Effector CD4-positive, alpha-beta T cell (primary cell): ENCODE results near the gene SULT1A3.
"Not testable (repeated sequence)": the region's sequence is repeated elsewhere in the genome, so short reads cannot be mapped to it uniquely, and the experiment has no call there.

Experiments used
- DNase-seq: peaks from one replicate; pipeline ENCODE4 v3.0.0-alpha.2; 2020

SULT1A3 gene

GRCh38 chr16:30186782-30187555 lies 12.1 kb upstream of the SULT1A3 start:
- DNase-seq = peak; percentile 89

DNA sequence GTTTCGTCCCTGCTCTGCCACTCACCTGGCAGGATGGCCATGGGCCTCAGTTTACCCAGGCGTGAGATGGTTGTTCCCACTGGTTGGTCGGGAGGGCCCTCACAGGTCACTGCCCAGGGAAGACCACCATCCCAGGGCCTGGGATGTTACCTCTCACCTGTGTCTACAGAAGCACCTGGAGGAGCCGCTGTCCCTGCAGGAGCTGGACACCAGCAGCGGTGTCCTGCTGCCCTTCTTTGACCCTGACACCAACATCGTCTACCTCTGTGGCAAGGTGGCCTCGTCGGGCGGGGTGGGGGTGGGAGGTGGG lies 11.5 kb upstream of the SULT1A3 start:
- no peak for DNase-seq

GRCh38 chr16:30187971-30188561 lies 11.0 kb upstream of the SULT1A3 start:
- no peak for DNase-seq

DNA sequence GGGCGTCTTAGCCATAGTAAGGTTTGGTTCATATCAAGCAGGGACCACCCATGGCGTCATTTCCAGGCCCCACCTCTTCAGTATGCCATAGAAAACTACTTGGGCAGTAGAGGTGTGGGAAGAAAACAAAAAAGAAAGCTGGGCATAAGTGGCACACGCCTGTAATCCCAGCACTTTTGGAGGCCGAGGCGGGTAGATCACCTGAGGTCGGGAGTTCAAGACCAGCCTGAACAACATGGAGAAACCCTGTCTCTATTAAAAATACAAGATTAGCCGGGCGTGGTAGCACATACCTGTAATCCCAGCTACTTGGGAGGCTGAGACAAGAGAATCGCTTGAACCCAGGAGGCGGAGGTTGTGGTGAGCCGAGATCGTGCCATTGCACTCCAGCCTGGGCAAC lies 7.9 kb upstream of the SULT1A3 start:
- DNase-seq = not testable (repeated sequence)

DNA sequence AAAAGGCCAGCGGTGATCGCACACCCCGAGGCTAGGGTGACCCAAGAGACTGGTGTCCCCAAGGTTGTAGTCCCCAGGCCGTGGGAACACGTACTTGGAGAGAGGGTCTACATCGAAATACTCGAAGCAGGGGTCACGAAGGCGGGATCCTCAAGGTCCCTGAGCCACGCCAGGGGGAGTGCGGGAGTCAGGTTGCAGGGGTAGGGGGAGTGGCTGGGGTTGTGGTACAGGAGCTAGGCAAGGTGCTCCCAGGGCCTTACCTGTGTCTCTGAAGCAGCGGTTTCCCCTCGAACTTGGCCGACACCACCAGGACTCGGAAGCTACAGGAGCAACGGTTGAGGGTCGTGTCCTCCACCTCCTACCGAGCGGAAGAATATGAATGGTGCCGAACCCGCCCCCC lies 6.0 kb upstream of the SULT1A3 start:
- not testable (repeated sequence) for DNase-seq

DNA sequence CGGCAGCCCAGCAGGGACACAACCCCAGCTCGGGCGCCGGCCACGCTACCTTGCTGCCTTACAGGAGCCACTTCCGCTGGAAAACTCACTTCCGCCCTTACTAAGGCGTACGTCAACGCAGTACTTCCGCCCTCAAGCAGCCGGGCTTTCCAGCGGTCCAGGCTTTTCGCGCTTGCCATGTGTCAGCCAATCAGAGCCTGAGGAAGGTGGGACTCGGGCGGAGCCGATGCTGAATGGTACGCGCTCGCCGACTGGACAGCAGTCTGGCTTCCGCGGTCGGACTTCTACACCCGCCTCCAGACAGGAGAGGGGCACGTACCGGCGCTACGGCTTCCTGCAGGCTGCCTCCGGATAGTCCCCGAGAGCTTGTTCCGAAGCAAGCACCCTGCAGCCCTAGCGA lies 5.4 kb upstream of the SULT1A3 start, which contains the start of the genes BOLA2B and SLX1A:
BOLA2B (minus strand) TSS at position 52 of the 400 bp plus-strand sequence. CDS start 71 bp downstream, outside the sequence.
SLX1A (plus strand) TSS at position 261 of the 400 bp plus-strand sequence. CDS start 210 bp downstream, outside the sequence.
- DNase-seq = not testable (repeated sequence)

DNA sequence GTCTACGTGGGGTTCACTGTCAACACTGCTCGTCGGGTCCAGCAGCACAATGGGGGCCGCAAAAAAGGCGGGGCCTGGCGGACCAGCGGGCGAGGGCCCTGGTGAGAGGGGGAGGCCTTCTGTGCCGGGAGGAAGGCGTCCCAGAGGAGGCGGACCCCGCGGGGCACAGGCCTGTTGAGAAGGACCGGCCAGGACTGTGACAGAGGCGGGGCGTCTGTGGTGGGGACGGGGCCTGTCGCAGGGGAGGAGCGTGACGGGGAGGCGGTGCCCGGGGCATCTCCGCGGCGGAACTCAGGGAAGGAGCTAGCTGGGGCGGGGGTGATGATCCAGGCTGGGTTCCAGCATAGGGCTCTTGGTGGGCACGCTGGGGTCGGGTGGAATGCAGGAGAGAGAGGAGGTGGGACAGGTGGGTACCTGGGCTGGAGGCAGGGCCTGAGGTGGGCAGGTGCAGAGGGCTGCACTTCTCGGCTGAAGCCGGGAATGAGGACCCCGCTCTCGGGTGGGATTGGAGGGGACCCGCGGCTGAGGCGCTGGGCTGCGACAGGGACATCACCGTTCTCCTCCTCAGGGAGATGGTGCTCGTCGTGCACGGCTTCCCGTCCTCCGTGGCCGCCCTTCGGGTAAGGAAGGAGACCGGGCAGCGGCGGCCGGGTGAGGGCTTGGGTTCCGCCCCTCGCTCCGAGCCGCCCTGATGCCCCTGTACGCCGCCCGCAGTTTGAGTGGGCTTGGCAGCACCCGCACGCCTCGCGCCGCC lies 4.7 kb upstream of the SULT1A3 start:
- not testable (repeated sequence) for DNase-seq

DNA sequence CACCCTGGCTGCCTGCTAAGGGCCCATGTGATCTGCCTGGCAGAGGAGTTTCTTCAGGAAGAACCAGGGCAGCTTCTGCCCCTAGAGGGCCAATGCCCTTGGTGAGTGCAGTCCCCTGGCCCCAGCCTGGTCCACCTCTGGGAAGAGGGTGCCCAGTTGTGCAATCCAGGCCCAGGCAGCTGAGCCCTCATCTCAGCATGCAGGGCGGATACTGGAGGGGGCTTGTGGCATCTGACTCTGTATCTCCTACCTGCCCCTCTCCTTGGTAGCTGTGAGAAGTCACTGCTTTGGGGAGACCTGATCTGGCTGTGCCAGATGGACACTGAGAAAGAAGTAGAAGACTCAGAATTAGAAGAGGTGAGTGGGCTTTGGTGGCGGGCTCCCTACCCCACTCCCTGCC lies 2.1 kb upstream of the SULT1A3 start:
- DNase-seq = not testable (repeated sequence)

DNA sequence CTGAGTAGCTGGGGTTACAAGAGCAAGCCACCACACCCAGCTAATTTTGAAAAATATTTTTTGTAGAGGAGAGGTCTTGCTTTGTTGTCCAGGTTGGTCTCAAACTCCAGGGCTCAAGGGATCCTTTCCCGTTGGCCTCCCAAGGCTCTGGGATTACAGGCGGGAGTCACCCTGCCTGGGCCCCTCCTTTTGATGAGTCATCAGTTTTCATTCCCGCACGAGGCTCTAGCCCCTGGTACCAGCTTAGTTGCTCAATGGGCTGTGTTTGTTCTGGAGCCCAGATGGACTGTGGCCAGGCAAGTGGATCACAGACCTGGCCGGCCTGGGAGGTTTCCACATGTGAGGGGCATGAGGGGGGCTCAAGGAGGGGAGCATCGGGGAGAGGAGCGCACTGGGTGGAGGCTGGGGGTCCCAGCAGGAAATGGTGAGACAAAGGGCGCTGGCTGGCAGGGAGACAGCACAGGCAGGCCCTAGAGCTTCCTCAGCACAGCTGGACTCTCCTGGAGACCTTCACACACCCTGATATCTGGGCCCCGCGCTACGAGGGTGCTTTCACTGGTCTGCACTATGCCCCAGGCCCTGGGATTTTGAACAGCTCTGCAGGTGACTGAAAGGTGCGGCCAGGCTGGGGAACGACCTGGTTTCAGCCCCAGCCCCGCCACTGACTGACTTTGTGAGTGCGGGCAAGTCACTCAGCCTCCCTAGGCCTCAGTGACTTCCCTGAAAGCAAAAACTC lies 721 bp downstream of the SULT1A3 start:
- DNase-seq = not testable (repeated sequence)

- DNase-seq = peak; percentile 1
Observed at GRCh38 chr16:30205541-30206236, 6.6 kb downstream of the SULT1A3 start.

DNA sequence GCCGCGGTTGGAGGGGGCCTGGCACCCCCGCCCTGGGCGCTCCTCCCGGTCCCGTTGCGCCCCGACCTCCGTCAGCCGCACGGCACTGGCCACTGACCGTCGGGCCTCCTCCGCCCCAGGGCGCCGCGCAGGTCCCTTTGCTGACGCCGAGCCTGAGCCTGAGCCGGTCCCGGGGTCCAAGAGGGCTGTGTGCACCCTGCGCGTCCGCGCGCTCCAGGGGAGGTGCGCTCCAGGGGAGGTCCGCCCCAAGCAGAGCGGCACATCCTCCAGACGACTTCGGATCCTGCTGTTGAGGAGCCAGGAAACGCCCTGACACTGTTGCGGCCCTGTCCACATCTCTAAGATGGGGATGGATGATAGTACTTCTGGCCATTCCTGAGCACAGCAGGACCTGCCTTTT lies 7.2 kb downstream of the SULT1A3 start:
- DNase-seq = not testable (repeated sequence)

GRCh38 chr16:30207063-30207704 lies 8.1 kb downstream of the SULT1A3 start:
- peak; percentile 0 for DNase-seq

- DNase-seq = peak; percentile 38
Observed at GRCh38 chr16:30209032-30209431, 10.0 kb downstream of the SULT1A3 start.

GRCh38 chr16:30211414-30211813 lies 12.4 kb downstream of the SULT1A3 start:
- DNase-seq = not testable (repeated sequence)

DNA sequence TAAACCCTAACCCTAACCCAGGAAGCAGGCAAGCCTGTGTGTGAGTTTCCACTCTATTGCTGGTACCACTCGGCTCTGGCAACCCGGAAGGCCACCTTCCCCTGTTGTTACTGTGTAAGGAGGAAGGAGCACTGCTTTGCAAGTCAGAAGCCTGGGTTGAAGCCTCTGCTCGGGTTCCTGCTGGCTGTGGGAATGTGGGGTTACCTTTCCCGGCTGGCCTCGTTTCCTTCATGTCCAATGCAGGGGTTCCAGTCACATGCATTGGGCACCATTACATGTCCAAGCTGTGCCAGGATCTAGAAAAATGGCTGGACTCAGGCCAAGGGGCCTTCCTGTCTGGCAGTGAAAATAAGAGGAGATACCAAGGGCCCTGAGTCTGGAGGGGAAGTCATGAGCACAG lies 18.0 kb downstream of the SULT1A3 start:
- DNase-seq = peak; percentile 0

GRCh38 chr16:30248379-30248778 lies 49.3 kb downstream of the SULT1A3 start, which contains the start of gene NPIPB13:
Gene NPIPB13, minus strand, starts transcription at chr16:30248479. Its CDS starts 2,906 bp downstream, at chr16:30245573.
- DNase-seq = not testable (repeated sequence)
